Measurements from ENCODE around the gene SPTLC2. TPM values are rescaled to one million over a fixed set of nuclear protein-coding genes. Genes with fewer than 3 reads are reported as not detected.

SPTLC2 gene
- total and polyA plus RNA-seq, 2 of the 8 experiments (the other 6 are each of a cell fraction or from before 2014, with no cell fraction given) = 8.9 to 35.1 TPM

DNA sequence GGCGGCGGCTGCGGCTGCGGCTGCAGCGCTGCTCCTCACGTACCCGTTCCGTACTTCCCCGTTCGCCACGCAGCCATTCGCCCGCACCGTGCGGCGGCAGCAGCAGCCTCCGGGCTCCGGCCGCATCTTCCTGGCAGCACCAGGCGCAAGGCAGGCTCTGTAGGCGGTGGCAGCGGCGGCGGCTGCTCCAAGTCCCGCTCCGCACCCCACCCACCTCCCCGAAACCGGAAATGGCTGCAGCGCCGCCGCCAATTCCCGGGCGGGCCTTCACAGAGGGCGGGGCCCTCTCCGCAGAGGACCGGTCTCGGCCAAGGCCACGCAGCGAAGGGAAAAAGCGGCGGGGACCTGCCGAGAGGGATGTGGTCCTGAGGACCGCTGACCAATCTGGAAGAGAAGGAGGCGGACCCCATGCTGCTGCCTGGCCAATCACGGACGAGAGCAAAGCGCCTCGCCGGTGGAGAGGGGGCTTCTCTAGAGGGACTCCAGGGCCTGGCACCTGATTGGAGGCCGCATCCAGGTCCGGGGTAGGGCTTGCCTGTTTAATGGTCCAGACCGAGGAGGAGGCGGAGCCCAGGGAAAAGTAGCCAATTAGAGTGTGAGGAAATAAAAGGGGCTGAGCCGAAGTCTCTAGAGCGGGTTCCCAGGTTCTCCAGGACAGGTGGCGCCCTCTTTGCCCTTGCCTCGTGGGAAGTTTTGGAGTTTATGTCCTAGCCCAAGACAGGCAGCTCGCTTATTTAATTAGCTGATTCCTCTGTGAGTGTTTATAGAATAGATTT lies at the start of gene SPTLC2 (continued):
- TF ChIP-seq SP4 (IDR thresholded peaks at IDR 0.05; ENCODE audit: low read length) (no peak), BCL11A (IDR thresholded peaks at IDR 0.05; ENCODE audit: low read depth in 2 of 2, low read length in 2 of 2) (no peak), ASH2L (IDR thresholded peaks at IDR 0.05; ENCODE audit: low read length) (peak; percentile 34)
